Lower lobe of right lung (tissue), 2 donors: ENCODE data around the gene SCEL. TPM values are rescaled to one million over a fixed set of nuclear protein-coding genes. Genes with fewer than 3 reads are reported as not detected.

Source experiments
- ATAC-seq, 2 donors: fragments of 200-7000 bp; cut with Tn5 transposase; one replicate each; pipeline ENCODE4 v1.9.1; 2020 to 2022; ENCODE audit warnings: mild to moderate bottlenecking in 2 of 2, moderate library complexity in 2 of 2
- DNase-seq: peaks from one replicate; pipeline ENCODE4 v3.0.0-alpha.2; 2020
- H3K27ac ChIP-seq: fragments of 200-600 bp; one replicate; pipeline ENCODE4 v1.8.0; 2022
- H3K27me3 ChIP-seq: fragments of 200-600 bp; one replicate; pipeline ENCODE4 v1.8.0; 2022; ENCODE audit warnings: low read depth
- H3K36me3 ChIP-seq: fragments of 200-600 bp; one replicate; pipeline ENCODE4 v1.8.0; 2022; ENCODE audit warnings: mild to moderate bottlenecking
- H3K4me1 ChIP-seq: fragments of 200-600 bp; one replicate; pipeline ENCODE4 v1.8.0; 2022
- H3K4me3 ChIP-seq: fragments of 200-600 bp; one replicate; pipeline ENCODE4 v1.8.0; 2022; ENCODE audit warnings: mild to moderate bottlenecking
- H3K9me3 ChIP-seq: fragments of 200-600 bp; one replicate; pipeline ENCODE4 v1.8.0; 2022
- intact Hi-C: fragments of 100-400 bp; cut with DNase I; formaldehyde crosslinking; loops from one replicate; pipeline ENCODE4 v1.11.0; 2022
- total RNA-seq: library from RNA; stranded (reverse); fragmentation: NEBNext Ultra II Directional; extraction: Animal tissue kit (Norgen Biotek cat#: 25700); gene quantifications from one replicate; pipeline ENCODE4 v1.2.1, GENCODE V29; 2021
- TF ChIP-seq, protein P1 (sequence below): fragments of 200-600 bp; IDR thresholded peaks from one replicate; pipeline ENCODE4 v1.8.0; 2022; ENCODE audit warnings: antibody characterized with exemption, mild to moderate bottlenecking
- donor health status: DM: no; HTN: yes; CAD: no; lungs with severe emphysema.

SCEL gene
- total RNA-seq, 1 donor from 2014 or later = 54.8 TPM

DNA sequence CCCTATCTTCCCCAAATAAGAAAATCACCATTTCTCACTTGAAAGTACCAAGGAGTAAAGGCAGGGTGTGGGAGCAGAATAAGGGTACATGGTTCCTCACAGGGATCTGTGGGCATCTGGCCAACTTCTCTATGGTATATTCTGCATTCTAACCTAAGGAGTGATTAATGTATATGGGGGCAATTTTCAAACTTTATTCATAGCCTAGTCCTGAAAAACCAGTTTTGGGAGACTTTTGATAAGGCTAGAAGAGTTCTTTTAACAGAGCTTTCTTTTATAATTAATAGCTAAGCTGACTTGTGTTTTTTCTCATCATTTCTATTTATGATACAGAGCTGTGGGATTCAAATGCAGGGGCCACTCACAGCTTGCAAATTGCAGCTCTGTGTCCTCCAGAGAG, 852 bp downstream of the SCEL start:
- TF ChIP-seq, protein P1, sequence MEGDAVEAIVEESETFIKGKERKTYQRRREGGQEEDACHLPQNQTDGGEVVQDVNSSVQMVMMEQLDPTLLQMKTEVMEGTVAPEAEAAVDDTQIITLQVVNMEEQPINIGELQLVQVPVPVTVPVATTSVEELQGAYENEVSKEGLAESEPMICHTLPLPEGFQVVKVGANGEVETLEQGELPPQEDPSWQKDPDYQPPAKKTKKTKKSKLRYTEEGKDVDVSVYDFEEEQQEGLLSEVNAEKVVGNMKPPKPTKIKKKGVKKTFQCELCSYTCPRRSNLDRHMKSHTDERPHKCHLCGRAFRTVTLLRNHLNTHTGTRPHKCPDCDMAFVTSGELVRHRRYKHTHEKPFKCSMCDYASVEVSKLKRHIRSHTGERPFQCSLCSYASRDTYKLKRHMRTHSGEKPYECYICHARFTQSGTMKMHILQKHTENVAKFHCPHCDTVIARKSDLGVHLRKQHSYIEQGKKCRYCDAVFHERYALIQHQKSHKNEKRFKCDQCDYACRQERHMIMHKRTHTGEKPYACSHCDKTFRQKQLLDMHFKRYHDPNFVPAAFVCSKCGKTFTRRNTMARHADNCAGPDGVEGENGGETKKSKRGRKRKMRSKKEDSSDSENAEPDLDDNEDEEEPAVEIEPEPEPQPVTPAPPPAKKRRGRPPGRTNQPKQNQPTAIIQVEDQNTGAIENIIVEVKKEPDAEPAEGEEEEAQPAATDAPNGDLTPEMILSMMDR = no peak
- ATAC-seq (no peak), DNase-seq (no peak)
- no peaks in the 10 kb centered on the region for H3K36me3 ChIP-seq
- peak overlapping the region; percentile 72 for H3K27ac ChIP-seq
- H3K9me3 ChIP-seq = no peaks in the 10 kb centered on the region
- H3K4me1 ChIP-seq = no peaks in the 10 kb centered on the region
- H3K27me3 ChIP-seq = no peaks in the 10 kb centered on the region
- H3K4me3 ChIP-seq = peak overlapping the region; percentile 14
- intact Hi-C loops = no loop called here

DNA sequence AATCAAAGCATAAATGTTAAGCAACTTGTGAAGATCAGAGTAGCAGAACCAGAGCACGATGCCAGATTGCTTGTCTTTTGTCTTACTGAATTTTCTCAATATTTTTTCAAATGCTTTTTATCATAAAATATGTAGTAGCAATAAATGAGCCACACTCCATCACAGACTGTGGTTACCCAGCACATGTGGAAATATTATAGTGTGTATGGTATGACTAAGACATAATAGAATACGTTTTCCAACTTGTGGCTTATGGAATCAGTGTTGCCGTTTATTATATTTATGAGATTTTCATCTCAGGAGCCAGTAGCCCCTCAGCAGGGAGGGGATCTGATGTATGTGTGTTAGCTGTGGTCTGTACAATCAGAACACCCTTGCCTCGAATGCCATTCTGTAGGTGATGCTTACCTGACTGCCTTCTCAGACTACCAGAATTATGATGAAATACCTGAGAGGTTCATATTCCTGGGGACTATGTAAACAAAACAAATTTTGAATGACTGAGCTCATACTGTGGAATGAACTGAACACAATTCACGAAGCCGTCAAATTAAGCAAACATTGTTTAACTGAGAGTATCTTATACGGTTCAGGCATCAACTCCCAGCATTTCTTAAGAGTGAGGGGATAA, 1.9 kb downstream of the SCEL start:
- Histone ChIP-seq H3K27ac (peak overlapping the region; percentile 72), H3K27me3 (no peaks in the 10 kb centered on the region), H3K36me3 (no peaks in the 10 kb centered on the region), H3K9me3 (no peaks in the 10 kb centered on the region), H3K4me1 (no peaks in the 10 kb centered on the region), H3K4me3 (peak overlapping the region; percentile 14)
- DNase-seq (no peak), ATAC-seq (peak; percentile 58 to 71)
- TF ChIP-seq, protein P1 = no peak
- intact Hi-C loops = no loop called here

DNA sequence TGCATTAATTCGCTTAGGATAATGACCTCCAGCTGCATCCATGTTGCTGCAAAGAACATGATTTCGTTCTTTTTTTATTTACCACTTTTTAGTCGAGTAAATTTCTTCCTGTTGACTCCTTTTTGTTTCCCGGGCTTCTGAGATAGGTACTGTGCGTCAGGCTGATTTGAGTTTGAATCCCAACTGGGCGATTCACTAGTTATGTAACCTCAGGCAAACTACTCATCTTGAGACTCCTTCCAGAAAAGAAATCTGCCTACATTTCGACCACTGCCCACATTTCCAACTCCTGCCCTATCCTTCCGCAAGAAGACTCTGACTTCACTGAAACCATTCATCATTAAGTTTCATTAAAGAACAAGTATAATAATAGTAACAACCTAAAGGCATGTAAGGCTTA, 8.2 kb downstream of the SCEL start:
- intact Hi-C loops = no loop called here
- Histone ChIP-seq H3K36me3 (no peaks in the 10 kb centered on the region), H3K4me3 (no peak overlapping the region), H3K4me1 (peaks cover 14% of the 10 kb centered on the region), H3K9me3 (no peaks in the 10 kb centered on the region), H3K27ac (no peak overlapping the region), H3K27me3 (no peaks in the 10 kb centered on the region)
- DNase-seq = no peak
- TF ChIP-seq, protein P1 = no peak
- ATAC-seq = no peak

DNA sequence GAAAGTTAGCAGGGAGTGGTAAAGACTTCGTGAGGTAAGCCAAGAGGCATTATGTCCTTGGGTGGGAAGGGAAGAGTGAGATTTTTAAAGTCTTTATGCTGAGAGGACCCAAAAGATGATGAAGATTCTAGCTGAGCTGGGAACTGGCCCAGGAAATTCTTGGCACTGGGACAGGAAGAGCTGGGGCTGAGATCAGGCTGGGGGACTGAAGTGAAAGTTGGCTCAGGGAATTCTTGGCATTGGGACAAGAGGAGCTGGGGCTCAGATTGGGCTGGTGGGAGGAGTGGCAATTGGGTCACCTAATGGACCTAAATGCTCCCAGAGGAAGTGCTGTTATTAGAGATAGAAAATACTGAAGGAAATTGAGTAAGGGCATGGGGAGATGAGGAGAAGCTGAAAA, 8.8 kb downstream of the SCEL start:
- no peak overlapping the region for H3K27ac ChIP-seq
- H3K4me3 ChIP-seq = no peak overlapping the region
- peaks cover 14% of the 10 kb centered on the region for H3K4me1 ChIP-seq
- H3K36me3 ChIP-seq = no peaks in the 10 kb centered on the region
- DNase-seq (no peak), ATAC-seq (peak; percentile 76 to 80)
- TF ChIP-seq, protein P1 = no peak
- H3K27me3 ChIP-seq = no peaks in the 10 kb centered on the region
- no peaks in the 10 kb centered on the region for H3K9me3 ChIP-seq
- intact Hi-C loops = no loop called here

DNA sequence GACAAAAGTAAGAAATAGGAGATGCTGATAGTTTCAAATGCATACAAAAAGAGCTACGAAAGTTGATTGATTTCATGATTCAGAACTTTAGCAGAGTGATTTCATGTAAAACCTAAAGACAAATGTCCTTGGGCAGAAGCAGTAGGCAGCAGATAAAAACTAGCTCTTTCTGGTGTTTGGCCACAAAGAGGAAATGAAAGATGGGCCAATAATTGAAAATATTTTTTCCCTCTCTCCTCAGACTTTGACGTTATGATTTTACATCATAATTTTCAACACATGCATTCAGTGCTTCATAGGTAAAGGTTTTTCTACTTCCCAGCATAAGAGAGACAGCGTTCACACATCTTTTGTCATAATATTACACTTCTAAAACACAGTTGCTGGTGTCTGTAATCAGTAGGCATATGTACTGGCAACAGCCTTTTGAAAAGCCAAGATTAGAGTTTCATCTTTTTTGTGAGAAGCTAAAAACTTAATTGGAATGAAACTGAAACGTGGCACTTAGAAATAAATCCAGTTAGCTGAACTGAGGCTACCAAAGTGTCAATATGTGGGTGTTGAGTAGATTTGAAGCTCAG, 9.3 kb downstream of the SCEL start:
- intact Hi-C loops = no loop called here
- Histone ChIP-seq H3K4me1 (peaks cover 14% of the 10 kb centered on the region), H3K9me3 (no peaks in the 10 kb centered on the region), H3K27me3 (no peaks in the 10 kb centered on the region), H3K27ac (no peak overlapping the region), H3K36me3 (no peaks in the 10 kb centered on the region), H3K4me3 (no peak overlapping the region)
- TF ChIP-seq, protein P1 = no peak
- DNase-seq (no peak), ATAC-seq (no peak)
